Skeletal muscle satellite cell (primary cell): ENCODE measurements around the gene MTURN.

Experiments used
- H3K27me3 ChIP-seq: 2 replicates; pipeline ENCODE4 v1.7.0; 2013; ENCODE audit warnings: low read length; ENCODE audit not compliant: control insufficient read depth, insufficient read depth
- H3K36me3 ChIP-seq: 2 replicates; pipeline ENCODE4 v1.7.0; 2013; ENCODE audit warnings: mild to moderate bottlenecking, control low read depth, low read length; ENCODE audit not compliant: insufficient read depth
- H3K4me1 ChIP-seq: 2 replicates; pipeline ENCODE4 v1.7.0; 2013; ENCODE audit warnings: low read length; ENCODE audit not compliant: control insufficient read depth, insufficient read depth
- H3K4me2 ChIP-seq: 2 replicates; pipeline ENCODE4 v1.7.0; 2013; ENCODE audit warnings: mild to moderate bottlenecking, low read length
- H3K4me3 ChIP-seq: 2 replicates; pipeline ENCODE4 v1.7.0; 2013; ENCODE audit warnings: low read length
- H3K9ac ChIP-seq: 2 replicates; pipeline ENCODE4 v1.7.0; 2013; ENCODE audit warnings: mild to moderate bottlenecking, low read depth, low read length, moderate library complexity
- H3K9me3 ChIP-seq: replicated peaks from 2 replicates; pipeline ENCODE4 v1.7.0; 2013; ENCODE audit warnings: mild to moderate bottlenecking, control low read depth, low read length

MTURN gene

GRCh38 chr7:30149640-30150272 lies 15.0 kb downstream of the MTURN start:
- peaks cover 14% of the 10 kb centered on the region for H3K36me3 ChIP-seq
- no peaks in the 10 kb centered on the region for H3K4me1 ChIP-seq
- H3K9me3 ChIP-seq: no peaks in the 10 kb centered on the region
- H3K27me3 ChIP-seq: no peaks in the 10 kb centered on the region
- H3K4me3 ChIP-seq: no peak overlapping the region
- no peak overlapping the region for H3K4me2 ChIP-seq
- H3K9ac ChIP-seq: no peak overlapping the region

GRCh38 chr7:30150711-30151110 lies 15.9 kb downstream of the MTURN start:
- Histone ChIP-seq H3K27me3 (no peaks in the 10 kb centered on the region), H3K9ac (no peak overlapping the region), H3K36me3 (peaks cover 14% of the 10 kb centered on the region)

DNA sequence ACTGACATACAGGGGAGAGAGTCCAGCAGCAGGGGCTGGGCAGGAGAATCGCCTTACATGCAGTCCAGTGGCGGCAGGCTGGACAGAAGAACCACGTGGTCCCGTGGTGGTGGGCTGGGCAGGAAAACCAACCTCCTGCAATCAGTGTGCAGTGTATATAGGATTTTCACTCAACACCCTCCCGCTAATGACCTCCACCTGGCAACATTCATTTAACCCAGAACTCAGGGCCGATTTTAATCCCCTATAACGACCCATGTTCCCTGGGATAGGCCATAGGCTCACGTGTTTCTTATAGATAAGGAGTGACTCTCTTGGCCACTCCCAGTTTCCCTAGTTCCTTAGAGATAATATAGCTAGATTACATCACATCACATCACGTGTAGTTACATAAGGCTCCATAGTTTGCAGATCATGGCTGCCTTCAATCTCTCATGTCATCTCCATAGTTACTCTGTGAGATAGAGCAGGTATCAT lies 19.4 kb downstream of the MTURN start:
- Histone ChIP-seq H3K36me3 (peaks cover 14% of the 10 kb centered on the region), H3K27me3 (no peaks in the 10 kb centered on the region), H3K4me1 (no peaks in the 10 kb centered on the region)

More at GRCh38 chr7:30150711-30151110, 15.9 kb downstream of the MTURN start:
- Histone ChIP-seq H3K4me1 (no peaks in the 10 kb centered on the region), H3K4me2 (no peak overlapping the region), H3K9me3 (no peaks in the 10 kb centered on the region), H3K4me3 (no peak overlapping the region)

DNA sequence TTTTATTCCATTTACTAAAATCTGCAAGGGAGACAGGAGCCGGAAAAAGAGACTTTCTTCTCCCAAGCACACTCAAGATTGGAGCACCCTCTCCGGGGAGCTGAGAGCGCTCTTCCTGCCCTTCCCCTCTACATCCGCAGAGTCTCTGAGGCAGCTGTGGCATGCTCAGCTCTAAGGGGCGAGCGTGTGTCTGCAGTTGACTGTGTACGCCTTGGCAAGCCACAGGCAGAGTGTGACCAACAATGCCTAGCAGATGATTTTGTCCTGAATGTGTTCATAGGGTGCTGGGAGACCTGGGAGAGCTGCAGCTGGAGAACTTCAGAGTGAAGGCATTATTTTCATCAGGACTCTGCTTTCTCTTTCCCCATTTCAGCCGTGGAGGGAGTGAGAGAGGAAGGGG lies 20.7 kb downstream of the MTURN start:
- Histone ChIP-seq H3K4me1 (no peaks in the 10 kb centered on the region), H3K4me2 (no peak overlapping the region), H3K9me3 (no peaks in the 10 kb centered on the region), H3K9ac (no peak overlapping the region), H3K27me3 (no peaks in the 10 kb centered on the region), H3K4me3 (no peak overlapping the region), H3K36me3 (peaks cover 13% of the 10 kb centered on the region)

More for the DNA sequence above, 19.4 kb downstream of the MTURN start:
- H3K9ac ChIP-seq: no peak overlapping the region
- no peak overlapping the region for H3K4me2 ChIP-seq
- H3K4me3 ChIP-seq: no peak overlapping the region
- no peaks in the 10 kb centered on the region for H3K9me3 ChIP-seq

DNA sequence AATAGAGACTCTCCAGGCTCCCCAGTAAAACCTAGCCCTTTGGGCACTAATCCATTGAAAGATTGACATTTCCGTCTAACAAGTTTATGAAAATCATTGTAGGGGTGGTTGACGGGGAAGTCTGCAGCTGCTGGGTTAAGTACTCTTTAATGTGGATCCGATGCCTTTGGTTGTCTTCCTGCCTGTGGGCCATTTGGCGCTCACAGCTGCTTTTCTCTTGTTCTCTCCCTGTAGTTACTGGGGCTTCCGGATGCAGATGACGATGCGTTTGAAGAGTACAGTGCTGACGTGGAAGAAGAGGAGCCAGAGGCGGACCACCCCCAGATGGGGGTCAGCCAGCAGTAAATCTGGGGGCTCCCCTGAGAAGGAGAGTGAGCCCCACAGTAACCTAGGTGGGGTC lies 22.4 kb downstream of the MTURN start:
- H3K4me1 ChIP-seq: peaks cover 2% of the 10 kb centered on the region
- no peaks in the 10 kb centered on the region for H3K27me3 ChIP-seq
- H3K9ac ChIP-seq: no peak overlapping the region

DNA sequence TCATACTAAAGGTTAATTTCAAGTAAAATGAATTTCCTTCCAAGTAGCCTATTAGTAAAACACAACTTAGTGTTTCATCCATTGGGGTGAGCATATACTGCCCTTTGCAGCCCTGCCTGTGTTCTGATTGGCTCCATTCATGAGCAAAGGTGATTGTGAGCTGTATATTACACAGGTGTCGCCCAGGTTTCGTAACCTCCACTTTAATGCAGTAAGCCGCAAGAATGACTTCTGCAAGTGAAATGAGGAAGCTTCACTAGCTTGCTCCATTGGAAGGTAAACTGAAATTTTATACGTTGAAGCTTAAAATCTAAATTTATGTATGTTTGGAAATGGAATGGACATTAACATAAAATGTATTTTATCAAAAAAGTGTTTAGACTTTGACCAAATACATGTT lies 24.4 kb downstream of the MTURN start:
- H3K36me3 ChIP-seq: no peaks in the 10 kb centered on the region

More for the DNA sequence above, 22.4 kb downstream of the MTURN start:
- Histone ChIP-seq H3K4me2 (no peak overlapping the region), H3K9me3 (no peaks in the 10 kb centered on the region), H3K36me3 (no peaks in the 10 kb centered on the region), H3K4me3 (no peak overlapping the region)

DNA sequence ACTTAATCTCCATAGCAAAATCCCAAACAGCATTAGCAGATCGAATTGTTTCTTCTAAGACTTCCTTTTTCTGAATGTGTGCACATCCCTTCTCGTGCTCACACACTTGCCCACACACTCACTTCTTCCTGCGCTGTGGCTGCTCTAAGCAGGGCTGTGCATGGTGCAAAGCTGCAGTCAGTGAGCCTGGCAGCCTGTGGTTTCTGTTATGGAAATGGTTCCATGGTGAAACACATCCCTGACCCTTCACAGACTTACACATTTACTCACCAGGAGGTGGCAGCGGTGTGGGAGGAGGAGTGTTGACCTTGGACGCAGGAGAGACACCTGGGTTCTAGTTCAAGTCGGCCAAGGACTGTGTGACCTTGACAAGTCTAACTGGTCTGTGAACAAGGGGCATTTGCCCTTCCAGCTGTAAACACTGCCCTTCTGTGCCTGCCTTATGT lies 24.9 kb downstream of the MTURN start:
- peaks cover 19% of the 10 kb centered on the region for H3K4me1 ChIP-seq
- H3K36me3 ChIP-seq: no peaks in the 10 kb centered on the region
- no peak overlapping the region for H3K9ac ChIP-seq
- H3K4me3 ChIP-seq: no peak overlapping the region
- H3K9me3 ChIP-seq: no peaks in the 10 kb centered on the region
- H3K27me3 ChIP-seq: no peaks in the 10 kb centered on the region
- no peak overlapping the region for H3K4me2 ChIP-seq

More for the DNA sequence above, 24.4 kb downstream of the MTURN start:
- Histone ChIP-seq H3K4me1 (peaks cover 19% of the 10 kb centered on the region), H3K9me3 (no peaks in the 10 kb centered on the region), H3K9ac (no peak overlapping the region), H3K4me3 (no peak overlapping the region), H3K27me3 (no peaks in the 10 kb centered on the region), H3K4me2 (no peak overlapping the region)

DNA sequence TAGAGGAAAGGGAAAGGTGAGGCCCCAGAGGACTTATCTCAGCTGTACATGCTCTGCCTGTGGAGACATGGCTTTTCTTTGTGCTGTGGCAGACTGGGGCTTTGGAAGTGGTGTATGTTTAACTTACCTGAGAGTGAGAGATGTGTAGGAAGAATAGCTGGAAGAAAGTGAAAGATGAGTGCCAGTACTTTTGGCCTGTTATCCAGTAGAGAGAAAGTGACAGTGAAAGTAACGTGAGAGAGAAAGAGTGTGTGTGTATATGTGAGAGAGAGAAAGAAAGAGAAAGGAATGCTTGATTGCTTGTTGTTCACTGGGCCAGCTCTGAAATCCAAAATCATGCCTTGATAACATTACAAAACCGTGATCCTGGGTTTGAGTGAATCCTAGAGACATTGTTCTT lies 25.5 kb downstream of the MTURN start:
- Histone ChIP-seq H3K9me3 (no peaks in the 10 kb centered on the region), H3K4me3 (no peak overlapping the region), H3K36me3 (no peaks in the 10 kb centered on the region), H3K9ac (no peak overlapping the region), H3K27me3 (no peaks in the 10 kb centered on the region), H3K4me2 (no peak overlapping the region), H3K4me1 (peaks cover 19% of the 10 kb centered on the region)

GRCh38 chr7:30162133-30162532 lies 27.3 kb downstream of the MTURN start:
- Histone ChIP-seq H3K4me1 (peaks cover 19% of the 10 kb centered on the region), H3K9me3 (no peaks in the 10 kb centered on the region), H3K36me3 (no peaks in the 10 kb centered on the region), H3K9ac (peak overlapping the region; percentile 54), H3K4me3 (no peak overlapping the region), H3K27me3 (no peaks in the 10 kb centered on the region), H3K4me2 (peak overlapping the region; percentile 72)

- Histone ChIP-seq H3K4me3 (peak overlapping the region; percentile 47), H3K9ac (peak overlapping the region; percentile 54), H3K4me2 (peak overlapping the region; percentile 72), H3K27me3 (no peaks in the 10 kb centered on the region), H3K9me3 (no peaks in the 10 kb centered on the region), H3K36me3 (no peaks in the 10 kb centered on the region), H3K4me1 (peaks cover 19% of the 10 kb centered on the region)
These were observed 27.9 kb downstream of the MTURN start for GRCh38 chr7:30162622-30163124.

GRCh38 chr7:30163231-30163894 lies 28.6 kb downstream of the MTURN start:
- H3K4me2 ChIP-seq: peak overlapping the region; percentile 72
- no peaks in the 10 kb centered on the region for H3K36me3 ChIP-seq
- no peaks in the 10 kb centered on the region for H3K27me3 ChIP-seq
- peak overlapping the region; percentile 20 for H3K9ac ChIP-seq
- H3K4me1 ChIP-seq: peaks cover 19% of the 10 kb centered on the region
- no peaks in the 10 kb centered on the region for H3K9me3 ChIP-seq
- H3K4me3 ChIP-seq: no peak overlapping the region
